AG09309 (cell line): Measurements from ENCODE around the gene ATP13A3.
"Not testable (repeated sequence)": the region's sequence is repeated elsewhere in the genome, so short reads cannot be mapped to it uniquely, and the experiment has no call there.

Experiments
- DNase-seq: peaks from one replicate; pipeline ENCODE4 v3.0.0-alpha.2; 2010; ENCODE audit warnings: low read depth
- H3K4me3 ChIP-seq: 2 replicates; pipeline ENCODE4 v1.5.1; 2011; ENCODE audit warnings: mild to moderate bottlenecking, low read depth, low read length, moderate library complexity; ENCODE audit not compliant: control insufficient read depth
- TF ChIP-seq, protein P1 (sequence below): IDR thresholded peaks from 2 replicates; pipeline ENCODE4 v1.5.1; 2011; ENCODE audit warnings: mild to moderate bottlenecking, low read depth, low read length, inconsistent platforms; ENCODE audit not compliant: insufficient read depth, control insufficient read depth; ENCODE audit errors: missing control alignments

The ATP13A3 gene

DNA sequence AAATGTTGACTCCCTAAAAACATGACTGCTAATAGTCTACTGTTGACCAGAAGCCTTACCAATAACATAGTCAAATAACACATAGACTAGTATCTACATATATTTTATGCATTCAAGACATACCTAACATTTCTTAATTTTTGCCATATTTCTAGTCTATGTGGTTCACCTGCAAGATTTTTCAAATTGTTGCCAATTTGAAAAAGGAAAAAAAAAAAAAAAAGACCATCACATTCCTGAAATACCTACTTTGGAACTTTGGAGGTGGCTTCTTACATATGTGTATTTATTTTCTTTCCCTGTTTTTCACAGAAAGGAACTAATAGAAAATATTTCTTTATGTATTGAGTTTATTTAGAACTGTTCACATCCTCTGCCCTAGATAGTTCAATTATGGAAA is 13.4 kb upstream of the ATP13A3 start:
- no peak overlapping the region for H3K4me3 ChIP-seq
- TF ChIP-seq, protein P1, sequence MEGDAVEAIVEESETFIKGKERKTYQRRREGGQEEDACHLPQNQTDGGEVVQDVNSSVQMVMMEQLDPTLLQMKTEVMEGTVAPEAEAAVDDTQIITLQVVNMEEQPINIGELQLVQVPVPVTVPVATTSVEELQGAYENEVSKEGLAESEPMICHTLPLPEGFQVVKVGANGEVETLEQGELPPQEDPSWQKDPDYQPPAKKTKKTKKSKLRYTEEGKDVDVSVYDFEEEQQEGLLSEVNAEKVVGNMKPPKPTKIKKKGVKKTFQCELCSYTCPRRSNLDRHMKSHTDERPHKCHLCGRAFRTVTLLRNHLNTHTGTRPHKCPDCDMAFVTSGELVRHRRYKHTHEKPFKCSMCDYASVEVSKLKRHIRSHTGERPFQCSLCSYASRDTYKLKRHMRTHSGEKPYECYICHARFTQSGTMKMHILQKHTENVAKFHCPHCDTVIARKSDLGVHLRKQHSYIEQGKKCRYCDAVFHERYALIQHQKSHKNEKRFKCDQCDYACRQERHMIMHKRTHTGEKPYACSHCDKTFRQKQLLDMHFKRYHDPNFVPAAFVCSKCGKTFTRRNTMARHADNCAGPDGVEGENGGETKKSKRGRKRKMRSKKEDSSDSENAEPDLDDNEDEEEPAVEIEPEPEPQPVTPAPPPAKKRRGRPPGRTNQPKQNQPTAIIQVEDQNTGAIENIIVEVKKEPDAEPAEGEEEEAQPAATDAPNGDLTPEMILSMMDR: no peak
- no peak for DNase-seq

DNA sequence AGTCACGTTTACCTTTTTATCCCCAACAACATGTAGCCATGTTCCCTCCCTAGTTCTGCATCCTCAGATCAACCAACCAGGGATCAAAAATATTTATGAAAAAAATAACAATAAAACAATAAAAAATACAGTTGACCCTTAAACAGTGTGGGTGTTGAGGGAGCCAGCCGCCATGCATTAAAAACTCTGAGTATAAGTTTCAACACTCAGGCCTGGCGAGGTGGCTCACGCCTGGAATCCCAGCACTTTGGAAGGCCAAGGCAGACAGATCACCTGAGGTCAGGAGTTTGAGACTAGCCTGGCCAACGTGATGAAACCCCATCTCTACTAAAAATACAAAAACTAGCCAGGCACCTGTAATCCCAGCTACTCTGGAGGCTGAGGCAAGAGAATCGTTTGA is 12.7 kb upstream of the ATP13A3 start:
- DNase-seq, H3K4me3 ChIP-seq: not testable (repeated sequence)

DNA sequence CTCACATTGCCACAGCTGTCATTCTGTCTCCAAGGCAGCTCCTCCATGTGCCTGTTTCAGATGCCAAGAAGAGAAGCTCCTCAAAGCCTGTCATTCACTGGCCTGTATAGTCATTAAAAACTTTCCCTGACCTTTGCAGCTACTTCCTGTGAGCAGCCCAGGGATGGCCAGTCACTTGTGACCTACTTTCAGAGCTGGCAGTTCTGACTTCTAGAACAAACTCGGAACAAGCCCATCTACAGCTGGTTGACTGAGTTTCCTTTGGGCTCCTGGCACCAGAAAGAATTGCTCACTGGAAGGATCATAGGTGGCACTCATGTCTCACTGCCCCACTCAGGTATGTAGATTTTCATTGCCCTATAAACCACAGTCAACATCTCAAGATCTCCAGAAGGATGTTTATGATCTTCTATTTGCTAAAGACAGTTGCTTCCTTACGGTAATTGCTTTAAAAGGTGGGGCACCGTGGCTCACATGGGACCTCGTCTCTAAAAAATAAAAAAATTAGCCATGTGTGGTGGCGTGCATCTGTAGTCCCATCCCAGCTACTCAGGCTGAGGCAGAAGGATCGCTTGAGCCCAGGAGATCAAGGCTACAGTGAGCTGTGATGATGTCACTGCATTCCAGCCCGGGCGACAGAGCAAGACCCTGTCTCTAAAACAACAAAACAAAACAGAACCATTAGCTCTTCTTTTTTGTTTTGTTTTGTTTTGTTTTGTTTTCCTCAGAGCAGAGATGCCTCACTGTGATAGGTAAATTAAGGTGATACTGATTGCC is 11.2 kb upstream of the ATP13A3 start:
- no peak for DNase-seq
- TF ChIP-seq, protein P1: no peak
- H3K4me3 ChIP-seq: no peak overlapping the region

DNA sequence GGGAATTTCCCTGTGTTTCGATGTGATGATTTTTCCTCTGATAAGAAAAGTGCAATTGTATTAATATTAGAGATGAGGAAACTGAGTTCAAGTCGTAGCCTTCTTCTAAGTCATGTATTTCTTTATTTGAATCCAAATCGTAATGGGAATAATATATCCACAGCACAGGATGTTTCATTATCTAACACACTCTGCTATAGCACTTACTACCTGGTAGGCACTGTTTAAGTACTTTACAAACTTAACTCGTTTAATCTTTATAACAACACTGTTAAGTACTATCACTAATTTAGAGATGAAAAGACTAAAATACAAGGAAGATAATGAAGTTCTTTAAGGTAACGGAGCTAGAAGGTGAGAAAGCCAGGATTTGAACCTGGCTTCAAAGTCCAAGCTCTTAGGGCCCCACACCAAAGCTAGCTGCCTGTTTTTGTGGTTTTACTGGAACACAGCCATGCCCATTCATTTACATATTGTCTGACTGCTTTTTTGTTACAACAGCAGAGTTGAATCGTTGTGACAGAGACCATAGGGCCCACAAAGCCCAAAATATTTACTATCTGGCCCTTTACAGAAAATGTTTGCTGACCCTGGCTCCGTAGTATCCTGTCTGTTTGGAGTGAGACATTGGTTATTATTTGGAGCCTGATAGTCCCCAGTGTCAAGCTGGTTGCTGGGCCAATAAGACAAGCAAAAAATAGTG is 9.6 kb upstream of the ATP13A3 start:
- DNase-seq: no peak
- TF ChIP-seq, protein P1: no peak
- no peak overlapping the region for H3K4me3 ChIP-seq

DNA sequence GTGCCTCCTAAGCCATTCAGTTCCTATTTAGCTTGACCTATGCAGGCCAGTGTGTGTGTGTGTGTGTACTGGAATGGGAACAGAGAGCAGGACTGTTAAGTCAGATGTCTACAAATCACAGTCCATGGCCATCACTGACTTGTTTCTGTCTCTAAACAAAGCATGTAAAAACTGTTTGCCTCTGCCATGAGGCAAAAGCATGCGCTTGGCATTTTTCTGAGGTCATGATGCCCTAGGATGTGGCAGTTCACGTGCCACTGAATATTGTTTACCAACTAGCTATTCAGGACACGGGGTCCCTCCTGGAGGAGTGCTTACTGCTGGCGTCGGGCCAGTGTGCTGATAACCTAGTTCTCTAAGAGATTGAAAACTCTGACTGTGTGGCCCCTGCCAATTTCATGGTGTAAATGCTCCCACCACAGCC is 8.2 kb upstream of the ATP13A3 start:
- no peak for DNase-seq
- TF ChIP-seq, protein P1: no peak
- H3K4me3 ChIP-seq: no peak overlapping the region

DNA sequence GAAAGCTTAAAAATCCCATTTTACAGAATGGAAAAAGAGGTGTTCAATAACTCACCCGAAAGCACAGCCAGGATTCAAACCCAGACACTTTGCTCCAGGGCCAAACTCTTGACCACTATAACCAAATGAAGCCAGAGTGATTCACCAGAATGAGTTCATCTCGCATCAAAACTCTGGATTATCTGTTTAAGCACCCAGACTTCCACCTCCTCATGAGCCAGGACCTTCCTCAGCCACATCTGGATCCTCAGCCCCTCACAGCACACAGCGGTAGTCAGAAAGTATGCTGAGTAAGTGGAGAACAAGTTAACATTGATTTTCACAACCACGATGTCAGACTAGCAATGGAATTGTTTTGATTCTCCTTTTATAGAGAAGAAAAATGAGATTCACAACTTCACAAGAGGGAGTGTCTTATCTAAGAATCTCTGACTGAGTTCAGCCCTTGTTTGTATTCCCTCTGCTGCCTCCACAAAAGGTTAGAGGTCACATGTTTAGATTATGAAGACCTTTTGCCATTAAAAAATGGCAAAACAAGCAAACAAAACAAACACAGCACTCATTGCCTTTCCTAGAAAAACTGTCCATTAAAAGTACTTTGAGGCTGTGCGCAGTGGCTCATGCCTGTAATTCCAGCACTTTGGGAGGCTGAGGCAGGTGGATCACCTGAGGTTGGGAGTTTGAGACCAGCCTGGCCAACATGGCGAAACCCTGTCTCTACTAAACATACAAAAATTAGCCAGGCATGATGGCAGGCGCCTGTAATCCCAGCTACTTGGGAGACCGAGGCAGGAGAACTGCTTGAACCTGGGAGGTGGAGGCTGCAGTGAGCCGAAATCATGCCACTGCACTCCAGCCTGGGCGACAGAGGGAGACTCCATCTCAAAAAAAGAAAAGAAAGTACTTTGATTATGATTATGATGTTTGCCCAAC is 7.5 kb upstream of the ATP13A3 start:
- H3K4me3 ChIP-seq: not testable (repeated sequence)
- DNase-seq: peak; percentile 89

DNA sequence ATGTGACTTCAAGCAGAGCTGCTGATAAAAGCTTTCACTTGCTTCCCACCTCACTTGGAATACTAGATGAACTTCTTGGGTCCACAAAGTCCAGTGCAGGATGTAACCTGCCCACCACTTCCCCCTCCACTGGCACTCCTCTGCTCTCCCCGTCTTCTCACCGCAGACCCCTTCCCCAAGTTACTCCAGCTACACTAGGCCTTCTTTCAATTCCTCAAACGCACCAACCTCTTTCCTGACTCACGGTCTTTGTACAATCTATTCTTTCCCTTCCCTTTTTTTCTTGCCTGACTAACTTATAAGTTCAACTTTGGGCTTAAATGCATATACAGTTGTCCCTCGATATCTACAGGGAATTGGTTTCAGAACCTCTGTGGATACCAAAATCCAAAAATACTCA is 5.2 kb upstream of the ATP13A3 start:
- no peak overlapping the region for H3K4me3 ChIP-seq
- TF ChIP-seq, protein P1: no peak
- no peak for DNase-seq
